SW 1271 (cell line): ENCODE data around the gene LRRC55.
"Not testable (repeated sequence)": the region's sequence is repeated elsewhere in the genome, so short reads cannot be mapped to it uniquely, and the experiment has no call there.

Source experiments
- DNase-seq, 2 experiments: peaks; one replicate each; lab custom pipeline; 2025; lab: John Stamatoyannopoulos, UW

Gene LRRC55

GRCh38 chr11:57162179-57162898 lies 19.4 kb upstream of the LRRC55 start:
- no peak for DNase-seq

GRCh38 chr11:57163160-57163868 lies 18.4 kb upstream of the LRRC55 start:
- no peak for DNase-seq

- no peak for DNase-seq
Observed at GRCh38 chr11:57164317-57164716, 17.4 kb upstream of the LRRC55 start.

GRCh38 chr11:57167125-57167846 lies 14.5 kb upstream of the LRRC55 start:
- no peak for DNase-seq

GRCh38 chr11:57169732-57170313 lies 11.9 kb upstream of the LRRC55 start:
- DNase-seq = not testable (repeated sequence)

GRCh38 chr11:57172031-57172430 lies 9.7 kb upstream of the LRRC55 start:
- DNase-seq = no peak

- DNase-seq = no peak
Observed at GRCh38 chr11:57174656-57175055, 7.1 kb upstream of the LRRC55 start.

GRCh38 chr11:57175478-57175877 lies 6.3 kb upstream of the LRRC55 start:
- DNase-seq = no peak

GRCh38 chr11:57178334-57178733 lies 3.4 kb upstream of the LRRC55 start:
- DNase-seq = no peak

GRCh38 chr11:57179681-57180080 lies 2.1 kb upstream of the LRRC55 start:
- DNase-seq = no peak

- no peak for DNase-seq
Observed at GRCh38 chr11:57180081-57180561, 1.6 kb upstream of the LRRC55 start.

- DNase-seq = no peak
Observed at GRCh38 chr11:57180964-57181363, 789 bp upstream of the LRRC55 start.

GRCh38 chr11:57182896-57183295 lies 1.1 kb downstream of the LRRC55 start:
- no peak for DNase-seq

GRCh38 chr11:57190548-57190947 lies 8.8 kb downstream of the LRRC55 start:
- DNase-seq = no peak

- no peak for DNase-seq
Observed at GRCh38 chr11:57191311-57192219, 9.8 kb downstream of the LRRC55 start.

- DNase-seq = no peak
Observed at GRCh38 chr11:57192316-57192715, 10.6 kb downstream of the LRRC55 start.

GRCh38 chr11:57196596-57196995 lies 14.8 kb downstream of the LRRC55 start:
- no peak for DNase-seq

GRCh38 chr11:57197762-57198161 lies 16.0 kb downstream of the LRRC55 start:
- no peak for DNase-seq

- DNase-seq = no peak
Observed at GRCh38 chr11:57199330-57199729, 17.6 kb downstream of the LRRC55 start.

- no peak for DNase-seq
Observed at GRCh38 chr11:57200917-57201316, 19.2 kb downstream of the LRRC55 start.

- DNase-seq = no peak
Observed at GRCh38 chr11:57202281-57202680, 20.5 kb downstream of the LRRC55 start.
